ENCODE data around the gene CLMN. TPM values are rescaled to one million over a fixed set of nuclear protein-coding genes. Genes with fewer than 3 reads are reported as not detected.

Gene CLMN
- total RNA-seq, 1 donor from 2014 or later: 2.1 TPM

DNA sequence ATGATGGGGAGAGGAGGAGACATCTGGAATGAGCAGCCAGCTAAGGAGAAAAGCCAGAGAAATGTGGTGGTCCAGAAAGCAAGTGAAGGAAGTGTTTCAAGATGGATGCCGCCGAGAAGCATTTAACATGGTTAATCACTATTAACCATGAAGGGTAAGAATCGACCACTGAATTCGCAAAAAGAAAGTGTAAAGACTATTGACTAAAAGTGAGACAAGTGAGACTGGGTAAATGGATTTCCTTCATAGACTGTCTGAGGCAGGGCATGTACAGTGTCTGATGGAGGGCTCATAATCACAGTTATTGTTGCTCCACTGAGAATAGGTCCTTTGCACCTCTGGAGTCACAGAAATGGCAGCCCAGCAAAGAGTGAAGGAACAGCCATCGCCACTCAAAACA, 25.3 kb upstream of the CLMN start:
- Histone ChIP-seq H3K27me3 (ENCODE audit: control insufficient read depth in 3 of 3, insufficient read depth in 3 of 3, low read length in 3 of 3) (peaks cover 0 to 2% (median 2%) of the 10 kb centered on the region in 3 donors), H3K4me1 (ENCODE audit: control insufficient read depth in 3 of 3, insufficient read depth in 3 of 3, low read length in 3 of 3) (peaks cover 0 to 9% (median 0%) of the 10 kb centered on the region in 3 donors), H3K36me3 (ENCODE audit: control insufficient read depth in 3 of 3, insufficient read depth in 3 of 3, low read length in 3 of 3) (no peaks in the 10 kb centered on the region), H3K9ac (ENCODE audit: low read depth in 1 of 3, low read length in 3 of 3) (no peak overlapping the region), H3K4me3 (ENCODE audit: low read length in 3 of 3) (no peak overlapping the region), H3K27ac (ENCODE audit: low read depth, low read length) (no peak overlapping the region), H3K9me3 (ENCODE audit: control insufficient read depth in 3 of 3, low read length in 3 of 3) (no peaks in the 10 kb centered on the region)

DNA sequence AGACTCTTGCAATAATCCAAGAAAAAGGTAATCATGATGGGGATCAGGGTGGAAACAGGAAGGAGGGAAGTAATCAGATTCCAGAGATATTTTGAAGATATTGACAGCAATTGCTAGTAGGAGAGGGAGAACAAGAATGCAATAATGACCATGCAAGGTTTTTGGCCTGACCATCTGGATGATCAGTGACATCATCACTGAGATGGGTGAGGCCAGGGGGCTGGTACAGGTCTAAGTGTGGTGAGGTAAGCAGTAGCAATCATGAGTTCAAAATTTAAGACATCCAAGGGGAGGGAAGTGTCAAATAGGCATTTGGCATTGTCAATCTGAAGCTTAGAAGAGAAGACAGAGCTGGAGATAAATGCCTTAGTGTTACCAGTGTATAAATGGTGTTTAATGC, 24.8 kb upstream of the CLMN start:
- Histone ChIP-seq H3K4me1 (ENCODE audit: control insufficient read depth in 3 of 3, insufficient read depth in 3 of 3, low read length in 3 of 3) (peaks cover 0 to 9% (median 0%) of the 10 kb centered on the region in 3 donors), H3K27ac (ENCODE audit: low read depth, low read length) (no peak overlapping the region), H3K4me3 (ENCODE audit: low read length in 3 of 3) (no peak overlapping the region), H3K27me3 (ENCODE audit: control insufficient read depth in 3 of 3, insufficient read depth in 3 of 3, low read length in 3 of 3) (peaks cover 0 to 2% (median 2%) of the 10 kb centered on the region in 3 donors), H3K9ac (ENCODE audit: low read depth in 1 of 3, low read length in 3 of 3) (no peak overlapping the region), H3K36me3 (ENCODE audit: control insufficient read depth in 3 of 3, insufficient read depth in 3 of 3, low read length in 3 of 3) (no peaks in the 10 kb centered on the region), H3K9me3 (ENCODE audit: control insufficient read depth in 3 of 3, low read length in 3 of 3) (no peaks in the 10 kb centered on the region)

DNA sequence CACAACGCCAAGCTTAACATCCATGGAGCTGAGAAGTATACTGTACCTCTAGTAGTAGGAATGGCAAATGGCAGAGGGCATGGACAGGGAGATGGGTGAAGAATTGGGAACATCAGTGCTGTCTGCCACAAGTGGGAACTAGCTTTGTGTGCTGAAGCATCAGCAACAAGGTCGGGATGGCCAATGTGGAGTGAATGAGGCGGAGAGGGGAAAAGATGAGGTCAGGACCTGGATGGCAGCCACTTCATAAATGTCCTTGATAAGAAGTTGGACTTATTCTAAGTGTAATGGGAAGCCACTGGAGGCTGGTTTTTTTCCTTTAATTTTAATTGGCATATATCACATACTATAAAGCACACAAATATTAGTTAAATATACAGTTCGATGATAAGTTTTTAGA, 21.9 kb upstream of the CLMN start:
- no peaks in the 10 kb centered on the region for H3K9me3 ChIP-seq (ENCODE audit: control insufficient read depth in 3 of 3, low read length in 3 of 3)

DNA sequence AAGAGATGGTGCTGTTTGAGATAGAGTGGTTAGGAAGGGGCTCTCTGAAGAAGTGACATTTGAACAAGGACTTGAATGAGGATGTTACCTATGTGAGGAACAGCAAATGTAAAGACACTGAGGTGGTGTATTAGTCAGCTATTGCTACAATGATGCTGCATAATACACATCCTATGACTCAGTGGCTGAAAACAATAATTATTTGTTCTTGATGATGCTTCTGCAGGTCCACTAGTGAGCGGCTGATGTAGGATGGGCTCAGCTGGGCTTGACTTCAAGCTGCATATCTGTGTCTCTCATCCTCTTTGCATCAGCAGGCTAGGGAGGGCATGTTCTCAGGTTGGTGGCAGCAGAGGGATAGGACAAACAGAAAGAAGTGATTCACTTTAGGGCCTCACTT, 21.4 kb upstream of the CLMN start:
- H3K4me3 ChIP-seq (ENCODE audit: low read length in 3 of 3): no peak overlapping the region
- H3K9me3 ChIP-seq (ENCODE audit: control insufficient read depth in 3 of 3, low read length in 3 of 3): no peaks in the 10 kb centered on the region
- H3K36me3 ChIP-seq (ENCODE audit: control insufficient read depth in 3 of 3, insufficient read depth in 3 of 3, low read length in 3 of 3): no peaks in the 10 kb centered on the region
- H3K4me1 ChIP-seq (ENCODE audit: control insufficient read depth in 3 of 3, insufficient read depth in 3 of 3, low read length in 3 of 3): peaks cover 0 to 9% (median 0%) of the 10 kb centered on the region in 3 donors
- no peak overlapping the region for H3K9ac ChIP-seq (ENCODE audit: low read depth in 1 of 3, low read length in 3 of 3)
- H3K27me3 ChIP-seq (ENCODE audit: control insufficient read depth in 3 of 3, insufficient read depth in 3 of 3, low read length in 3 of 3): peaks cover 1 to 12% (median 5%) of the 10 kb centered on the region in 3 donors
- H3K27ac ChIP-seq (ENCODE audit: low read depth, low read length): no peak overlapping the region

More for the DNA sequence above, 21.9 kb upstream of the CLMN start:
- peaks cover 0 to 8% (median 5%) of the 10 kb centered on the region in 3 donors for H3K27me3 ChIP-seq (ENCODE audit: control insufficient read depth in 3 of 3, insufficient read depth in 3 of 3, low read length in 3 of 3)
- no peak overlapping the region for H3K27ac ChIP-seq (ENCODE audit: low read depth, low read length)
- H3K4me1 ChIP-seq (ENCODE audit: control insufficient read depth in 3 of 3, insufficient read depth in 3 of 3, low read length in 3 of 3): peaks cover 0 to 9% (median 0%) of the 10 kb centered on the region in 3 donors
- H3K9ac ChIP-seq (ENCODE audit: low read depth in 1 of 3, low read length in 3 of 3): no peak overlapping the region
- H3K4me3 ChIP-seq (ENCODE audit: low read length in 3 of 3): no peak overlapping the region
- no peaks in the 10 kb centered on the region for H3K36me3 ChIP-seq (ENCODE audit: control insufficient read depth in 3 of 3, insufficient read depth in 3 of 3, low read length in 3 of 3)

DNA sequence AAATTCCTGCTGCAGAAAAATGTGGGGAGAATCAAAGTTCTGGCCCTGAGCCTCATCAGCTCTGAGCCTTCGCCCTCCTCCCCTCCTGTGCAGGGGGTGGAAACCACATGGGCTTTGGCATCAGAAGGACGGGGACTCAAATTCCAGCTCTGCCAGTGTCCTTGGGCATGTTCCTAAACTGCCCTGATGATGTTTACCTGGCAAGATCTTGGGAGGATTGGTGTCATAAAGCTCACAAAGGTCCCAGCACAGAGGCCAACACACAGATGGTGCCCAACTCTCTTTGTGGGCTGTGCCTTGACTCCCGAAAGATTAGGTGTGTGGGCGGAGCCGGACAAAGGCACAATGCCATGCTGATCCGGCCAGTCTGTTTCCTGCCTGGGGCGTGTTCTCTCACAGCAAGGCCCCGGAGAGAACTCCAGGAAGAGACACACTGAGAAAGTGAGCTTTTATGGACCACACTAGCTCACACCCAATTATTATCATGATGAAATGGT, 20.5 kb upstream of the CLMN start:
- H3K4me3 ChIP-seq (ENCODE audit: low read length in 3 of 3): no peak overlapping the region
- H3K9me3 ChIP-seq (ENCODE audit: control insufficient read depth in 3 of 3, low read length in 3 of 3): peaks cover 0 to under 1% (median 0%) of the 10 kb centered on the region in 3 donors
- H3K27me3 ChIP-seq (ENCODE audit: control insufficient read depth in 3 of 3, insufficient read depth in 3 of 3, low read length in 3 of 3): peaks cover 5 to 16% (median 5%) of the 10 kb centered on the region in 3 donors
- H3K9ac ChIP-seq (ENCODE audit: low read depth in 1 of 3, low read length in 3 of 3): no peak overlapping the region
- no peak overlapping the region for H3K27ac ChIP-seq (ENCODE audit: low read depth, low read length)
- H3K4me1 ChIP-seq (ENCODE audit: control insufficient read depth in 3 of 3, insufficient read depth in 3 of 3, low read length in 3 of 3): peaks cover 0 to 9% (median 0%) of the 10 kb centered on the region in 3 donors
- no peaks in the 10 kb centered on the region for H3K36me3 ChIP-seq (ENCODE audit: control insufficient read depth in 3 of 3, insufficient read depth in 3 of 3, low read length in 3 of 3)

DNA sequence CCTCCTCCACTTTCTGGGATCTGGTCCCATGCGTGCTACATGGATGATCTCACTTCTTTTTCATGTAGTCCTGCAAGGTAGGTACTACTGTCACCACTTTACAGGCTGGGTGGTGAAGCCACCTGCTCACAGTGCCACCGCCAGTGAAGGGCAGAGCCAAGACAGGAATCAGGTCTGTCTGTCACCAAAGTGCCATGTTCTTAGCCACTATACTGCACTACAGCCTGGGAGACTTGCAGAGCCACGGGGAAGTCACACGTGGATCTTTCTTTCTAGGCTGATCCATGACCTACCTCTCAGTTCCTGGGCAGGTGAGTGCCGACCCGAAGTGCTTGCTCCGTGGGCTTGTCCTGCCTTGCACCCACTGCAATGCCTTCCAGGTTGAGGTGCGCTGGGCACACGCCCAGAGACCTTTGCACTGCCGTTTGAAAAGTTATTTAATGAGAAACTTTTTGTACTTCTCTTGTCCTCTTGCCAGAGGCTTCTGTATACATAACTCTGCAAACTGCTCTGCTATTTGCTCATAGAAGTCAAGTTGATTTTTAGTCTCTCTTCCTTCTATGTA, 19.7 kb upstream of the CLMN start:
- Histone ChIP-seq H3K9ac (ENCODE audit: low read depth in 1 of 3, low read length in 3 of 3) (no peak overlapping the region), H3K36me3 (ENCODE audit: control insufficient read depth in 3 of 3, insufficient read depth in 3 of 3, low read length in 3 of 3) (no peaks in the 10 kb centered on the region), H3K4me3 (ENCODE audit: low read length in 3 of 3) (no peak overlapping the region), H3K27ac (ENCODE audit: low read depth, low read length) (no peak overlapping the region), H3K9me3 (ENCODE audit: control insufficient read depth in 3 of 3, low read length in 3 of 3) (peaks cover 0 to 4% (median 0%) of the 10 kb centered on the region in 3 donors), H3K4me1 (ENCODE audit: control insufficient read depth in 3 of 3, insufficient read depth in 3 of 3, low read length in 3 of 3) (peaks cover 0 to 9% (median 0%) of the 10 kb centered on the region in 3 donors), H3K27me3 (ENCODE audit: control insufficient read depth in 3 of 3, insufficient read depth in 3 of 3, low read length in 3 of 3) (peaks cover 5 to 18% (median 5%) of the 10 kb centered on the region in 3 donors)

DNA sequence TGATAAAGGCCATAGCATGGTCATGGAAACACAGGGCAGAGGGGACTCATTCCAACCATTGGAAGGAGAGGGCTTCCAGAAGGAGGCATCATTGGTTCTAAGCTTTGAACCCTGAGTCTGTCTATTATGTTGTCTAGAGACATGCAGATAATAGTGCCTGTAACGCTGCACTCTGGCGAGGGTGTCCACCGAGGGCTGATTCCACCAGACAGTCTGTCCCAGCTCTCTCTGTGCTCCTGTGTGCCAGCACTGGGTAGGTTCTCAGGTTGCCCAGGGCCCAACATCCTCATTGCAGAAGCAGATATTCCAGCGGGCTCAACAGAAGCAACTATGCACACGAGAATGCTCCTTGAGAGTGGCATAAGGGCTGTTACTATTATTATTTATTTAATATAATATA, 18.7 kb upstream of the CLMN start:
- Histone ChIP-seq H3K4me3 (ENCODE audit: low read length in 3 of 3) (no peak overlapping the region), H3K27ac (ENCODE audit: low read depth, low read length) (no peak overlapping the region), H3K27me3 (ENCODE audit: control insufficient read depth in 3 of 3, insufficient read depth in 3 of 3, low read length in 3 of 3) (peaks cover 5 to 18% (median 5%) of the 10 kb centered on the region in 3 donors), H3K36me3 (ENCODE audit: control insufficient read depth in 3 of 3, insufficient read depth in 3 of 3, low read length in 3 of 3) (no peaks in the 10 kb centered on the region), H3K9ac (ENCODE audit: low read depth in 1 of 3, low read length in 3 of 3) (no peak overlapping the region), H3K4me1 (ENCODE audit: control insufficient read depth in 3 of 3, insufficient read depth in 3 of 3, low read length in 3 of 3) (peaks cover 0 to 9% (median 0%) of the 10 kb centered on the region in 3 donors), H3K9me3 (ENCODE audit: control insufficient read depth in 3 of 3, low read length in 3 of 3) (peaks cover 0 to 4% (median 0%) of the 10 kb centered on the region in 3 donors)

DNA sequence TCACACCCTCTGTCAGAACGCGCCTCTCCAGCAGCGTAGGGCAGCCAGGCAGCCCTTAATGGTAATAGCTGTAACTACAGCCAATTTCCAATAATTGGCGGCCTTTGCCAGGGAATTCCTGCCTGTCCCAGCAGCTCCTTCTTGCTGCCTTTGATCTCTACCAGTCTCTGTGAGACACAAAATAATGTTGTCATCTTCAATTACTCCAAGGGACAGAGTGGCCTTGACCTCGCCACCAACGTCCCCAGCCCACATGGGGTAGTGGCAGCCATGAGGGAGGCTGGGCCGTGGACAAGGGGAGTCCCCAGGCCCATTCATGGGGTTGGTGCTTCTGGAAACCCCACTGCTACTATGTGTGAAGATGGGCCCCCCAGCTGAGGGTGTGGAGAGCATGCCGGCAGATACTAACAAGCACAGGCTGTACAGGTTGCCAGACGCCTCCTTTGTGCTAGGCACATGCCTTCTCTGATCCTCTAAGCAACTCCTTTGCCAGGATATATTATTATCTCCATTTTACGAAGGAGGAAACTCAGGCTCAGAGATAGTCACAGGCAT, 17.4 kb upstream of the CLMN start:
- H3K4me1 ChIP-seq (ENCODE audit: control insufficient read depth in 3 of 3, insufficient read depth in 3 of 3, low read length in 3 of 3): peaks cover 0 to 9% (median 0%) of the 10 kb centered on the region in 3 donors
- no peaks in the 10 kb centered on the region for H3K36me3 ChIP-seq (ENCODE audit: control insufficient read depth in 3 of 3, insufficient read depth in 3 of 3, low read length in 3 of 3)
- no peak overlapping the region for H3K27ac ChIP-seq (ENCODE audit: low read depth, low read length)
- peaks cover 0 to 4% (median 0%) of the 10 kb centered on the region in 3 donors for H3K9me3 ChIP-seq (ENCODE audit: control insufficient read depth in 3 of 3, low read length in 3 of 3)
- no peak overlapping the region for H3K4me3 ChIP-seq (ENCODE audit: low read length in 3 of 3)
- H3K27me3 ChIP-seq (ENCODE audit: control insufficient read depth in 3 of 3, insufficient read depth in 3 of 3, low read length in 3 of 3): peaks cover 5 to 18% (median 5%) of the 10 kb centered on the region in 3 donors
- H3K9ac ChIP-seq (ENCODE audit: low read depth in 1 of 3, low read length in 3 of 3): no peak overlapping the region

DNA sequence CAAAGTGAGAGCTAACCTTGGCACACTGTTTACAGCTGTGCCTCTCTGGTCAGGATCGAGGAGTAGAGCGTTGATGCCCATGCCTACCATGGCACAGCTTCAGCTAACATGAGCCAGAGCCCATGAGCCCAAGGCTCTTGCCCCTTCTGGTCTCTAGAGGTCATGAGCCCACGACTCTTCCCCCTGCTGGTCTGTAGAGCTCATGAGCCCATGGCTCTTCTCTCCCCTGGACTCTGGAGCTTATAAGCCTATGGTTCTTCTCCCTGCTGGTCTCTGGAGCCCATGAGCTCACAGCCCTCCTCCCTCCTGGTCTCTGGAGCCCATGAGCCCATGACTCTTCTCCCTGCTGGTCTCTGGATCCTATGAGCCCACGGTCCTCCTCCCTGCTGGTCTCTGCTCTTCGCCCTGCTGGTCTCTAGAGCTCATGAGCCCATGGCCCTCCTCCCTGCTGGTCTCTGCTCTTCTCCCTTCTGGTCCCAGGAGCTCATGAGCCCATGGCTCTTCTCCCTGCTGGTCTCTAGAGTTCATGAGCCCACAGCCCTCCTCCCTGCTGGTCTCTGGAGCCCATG, 16.6 kb upstream of the CLMN start:
- Histone ChIP-seq H3K36me3 (ENCODE audit: control insufficient read depth in 3 of 3, insufficient read depth in 3 of 3, low read length in 3 of 3) (no peaks in the 10 kb centered on the region), H3K27ac (ENCODE audit: low read depth, low read length) (no peak overlapping the region), H3K9ac (ENCODE audit: low read depth in 1 of 3, low read length in 3 of 3) (no peak overlapping the region), H3K4me1 (ENCODE audit: control insufficient read depth in 3 of 3, insufficient read depth in 3 of 3, low read length in 3 of 3) (peaks cover 0 to 9% (median 0%) of the 10 kb centered on the region in 3 donors), H3K27me3 (ENCODE audit: control insufficient read depth in 3 of 3, insufficient read depth in 3 of 3, low read length in 3 of 3) (peaks cover 3 to 18% (median 5%) of the 10 kb centered on the region in 3 donors), H3K9me3 (ENCODE audit: control insufficient read depth in 3 of 3, low read length in 3 of 3) (peaks cover 0 to 4% (median 0%) of the 10 kb centered on the region in 3 donors), H3K4me3 (ENCODE audit: low read length in 3 of 3) (no peak overlapping the region)

DNA sequence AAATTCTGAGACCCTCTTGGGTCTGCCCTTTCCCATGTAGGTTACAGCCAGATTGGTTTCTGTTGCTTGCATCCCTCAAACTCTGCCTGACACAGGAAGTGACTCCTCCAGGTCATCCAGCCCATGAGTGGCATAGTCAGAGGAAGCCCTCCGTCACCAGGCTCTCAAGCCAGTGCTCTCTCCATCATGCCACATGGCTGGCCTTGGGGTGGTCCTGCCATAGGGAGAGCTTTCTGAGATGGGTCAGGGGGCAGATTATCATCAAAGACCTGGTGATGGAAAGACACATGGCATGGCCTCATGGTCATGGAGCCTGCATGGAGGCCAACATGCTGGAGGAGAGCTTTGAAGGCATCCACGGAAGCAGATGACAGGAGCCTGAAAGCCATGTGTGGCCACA, 15.4 kb upstream of the CLMN start:
- H3K4me3 ChIP-seq (ENCODE audit: low read length in 3 of 3): no peak overlapping the region
- H3K27me3 ChIP-seq (ENCODE audit: control insufficient read depth in 3 of 3, insufficient read depth in 3 of 3, low read length in 3 of 3): peaks cover 3 to 21% (median 5%) of the 10 kb centered on the region in 3 donors
- H3K9me3 ChIP-seq (ENCODE audit: control insufficient read depth in 3 of 3, low read length in 3 of 3): peaks cover 0 to 4% (median 0%) of the 10 kb centered on the region in 3 donors
- no peak overlapping the region for H3K27ac ChIP-seq (ENCODE audit: low read depth, low read length)
- H3K36me3 ChIP-seq (ENCODE audit: control insufficient read depth in 3 of 3, insufficient read depth in 3 of 3, low read length in 3 of 3): no peaks in the 10 kb centered on the region
- H3K4me1 ChIP-seq (ENCODE audit: control insufficient read depth in 3 of 3, insufficient read depth in 3 of 3, low read length in 3 of 3): peaks cover 0 to under 1% (median 0%) of the 10 kb centered on the region in 3 donors
- no peak overlapping the region for H3K9ac ChIP-seq (ENCODE audit: low read depth in 1 of 3, low read length in 3 of 3)

Data from skeletal muscle tissue (tissue), 4 donors.